Uterus (tissue), 4 donors: Measurements from ENCODE around the gene AOC2. TPM values are rescaled to one million over a fixed set of nuclear protein-coding genes. Genes with fewer than 3 reads are reported as not detected.

Experiments
- DNase-seq, 2 donors: peaks; one replicate each; pipeline ENCODE4 v3.0.0-alpha.2; 2019 to 2020
- H3K27ac ChIP-seq, 2 donors: fragments of 200-600 bp; sonication (generic); 1 replicate in 1 of 2; 2 replicates in 1 of 2; pipeline ENCODE4 v1.5.1; 2016 to 2018
- H3K27me3 ChIP-seq, 2 donors: fragments of 200-600 bp; sonication (generic); one replicate each; pipeline ENCODE4 v1.5.1; 2018 to 2019; ENCODE audit warnings: control low read depth in 1 of 2
- H3K36me3 ChIP-seq, 2 donors: fragments of 200-600 bp; sonication (generic); one replicate each; pipeline ENCODE4 v1.5.1; 2019; ENCODE audit warnings: control low read depth in 1 of 2
- H3K4me1 ChIP-seq, 2 donors: fragments of 200-600 bp; sonication (generic); one replicate each; pipeline ENCODE4 v1.5.1; 2018 to 2019; ENCODE audit warnings: control low read depth in 1 of 2
- H3K4me3 ChIP-seq, 2 donors: fragments of 200-600 bp; sonication (generic); 1 replicate in 1 of 2; 2 replicates in 1 of 2; pipeline ENCODE4 v1.5.1; 2018 to 2019; ENCODE audit warnings: mild to moderate bottlenecking in 1 of 2
- H3K9me3 ChIP-seq, 2 donors: fragments of 200-600 bp; sonication (generic); one replicate each; pipeline ENCODE4 v1.5.1; 2019; ENCODE audit warnings: control low read depth in 1 of 2
- POLR2A ChIP-seq, 2 donors: fragments of 450-650 bp; IDR thresholded peaks; one replicate each; pipeline ENCODE4 v1.6.1; 2016; ENCODE audit warnings: antibody characterized with exemption in 2 of 2, mild to moderate bottlenecking in 1 of 2, moderate library complexity in 1 of 2
- intact Hi-C: fragments of 100-400 bp; cut with DNase I; formaldehyde crosslinking; loops from one replicate; pipeline ENCODE4 v1.15.1; 2023; ENCODE audit warnings: low total_unique reads
- total RNA-seq, 4 donors: library from RNA; depleted of rRNA in 3 of 4; stranded (reverse); fragments of >200 nt in 3 of 4; gene quantifications; one replicate each; pipeline versions ENCODE4 v1.1.0 to v1.2.4, GENCODE V29; 2014 to 2023
- TF ChIP-seq, protein P1 (sequence below), 4 experiments: fragments of 200-600 bp in 2 of 4; fragments of 450-650 bp in 2 of 4; sonication (generic) in 2 of 4; IDR thresholded peaks; one replicate each; pipeline ENCODE4 v1.5.1; 2016 to 2019; ENCODE audit warnings: antibody characterized with exemption in 4 of 4, mild to moderate bottlenecking in 2 of 4, moderate library complexity in 1 of 4
- donor health status: DM: yes; HTN: yes; CAD: no.

AOC2 gene
- total RNA-seq, 4 donors from 2014 or later: 1.3 to 5.3 (median 3.0) TPM; not detected in 1

DNA sequence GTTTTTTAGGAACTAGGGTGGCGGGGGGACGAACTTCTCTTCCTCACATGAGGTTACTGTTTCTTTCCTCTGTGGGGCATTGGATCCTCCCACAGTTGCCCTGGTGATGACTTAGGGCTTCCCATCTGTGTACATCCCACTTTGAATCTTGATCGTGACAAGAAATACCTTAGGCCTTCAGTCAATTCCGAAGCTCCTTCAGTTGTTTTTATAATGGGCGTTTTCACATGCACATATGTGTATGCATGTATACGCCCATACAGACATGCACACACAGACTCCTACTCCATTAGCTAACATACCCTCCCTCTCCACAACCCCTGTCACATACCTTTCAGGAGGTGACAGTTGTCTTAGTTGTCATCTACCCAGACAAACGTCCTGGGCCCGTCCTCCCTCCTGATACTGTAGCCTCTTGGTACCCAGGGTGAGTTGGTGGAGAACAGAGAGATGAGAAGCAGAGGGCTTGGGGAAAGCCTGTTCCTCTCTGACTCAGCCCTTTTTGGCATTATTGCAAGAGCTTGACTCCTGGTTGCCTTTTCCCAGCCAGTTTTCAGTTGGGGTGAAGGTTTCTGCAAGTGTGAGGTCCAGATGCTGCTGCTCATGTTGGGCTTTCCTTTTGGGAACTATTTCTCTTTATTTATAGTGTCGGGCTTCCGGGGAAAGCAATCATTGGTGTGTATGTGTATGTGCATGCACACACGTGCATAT, 2.2 kb upstream of the AOC2 start:
- Histone ChIP-seq H3K27me3 (no peaks in the 10 kb centered on the region), H3K9me3 (no peaks in the 10 kb centered on the region), H3K36me3 (no peaks in the 10 kb centered on the region), H3K4me1 (no peaks in the 10 kb centered on the region), H3K4me3 (no peak overlapping the region), H3K27ac (no peak overlapping the region)
- TF ChIP-seq, protein P1, sequence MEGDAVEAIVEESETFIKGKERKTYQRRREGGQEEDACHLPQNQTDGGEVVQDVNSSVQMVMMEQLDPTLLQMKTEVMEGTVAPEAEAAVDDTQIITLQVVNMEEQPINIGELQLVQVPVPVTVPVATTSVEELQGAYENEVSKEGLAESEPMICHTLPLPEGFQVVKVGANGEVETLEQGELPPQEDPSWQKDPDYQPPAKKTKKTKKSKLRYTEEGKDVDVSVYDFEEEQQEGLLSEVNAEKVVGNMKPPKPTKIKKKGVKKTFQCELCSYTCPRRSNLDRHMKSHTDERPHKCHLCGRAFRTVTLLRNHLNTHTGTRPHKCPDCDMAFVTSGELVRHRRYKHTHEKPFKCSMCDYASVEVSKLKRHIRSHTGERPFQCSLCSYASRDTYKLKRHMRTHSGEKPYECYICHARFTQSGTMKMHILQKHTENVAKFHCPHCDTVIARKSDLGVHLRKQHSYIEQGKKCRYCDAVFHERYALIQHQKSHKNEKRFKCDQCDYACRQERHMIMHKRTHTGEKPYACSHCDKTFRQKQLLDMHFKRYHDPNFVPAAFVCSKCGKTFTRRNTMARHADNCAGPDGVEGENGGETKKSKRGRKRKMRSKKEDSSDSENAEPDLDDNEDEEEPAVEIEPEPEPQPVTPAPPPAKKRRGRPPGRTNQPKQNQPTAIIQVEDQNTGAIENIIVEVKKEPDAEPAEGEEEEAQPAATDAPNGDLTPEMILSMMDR (IDR thresholded peaks at IDR 0.05): no peak
- TF ChIP-seq POLR2A (IDR thresholded peaks at IDR 0.05): no peak
- intact Hi-C loops: loop anchor here (5.0 kb wide), 1 partner anchor 95 kb away; no protein-coding TSS in a partner anchor
- no peak for DNase-seq

GRCh38 chr17:42843358-42843934, 934 bp upstream of the AOC2 start:
- H3K27ac ChIP-seq: peak overlapping the region in 1 of 2 donors; percentile 31
- no peak overlapping the region for H3K4me3 ChIP-seq
- intact Hi-C loops: loop anchor here (5.0 kb wide), 1 partner anchor 94 kb away; no protein-coding TSS in a partner anchor
- TF ChIP-seq, protein P1 (IDR thresholded peaks at IDR 0.05): peak; percentile 77 to 97 (median 92)
- no peak for TF ChIP-seq POLR2A (IDR thresholded peaks at IDR 0.05)
- no peaks in the 10 kb centered on the region for H3K36me3 ChIP-seq
- no peaks in the 10 kb centered on the region for H3K27me3 ChIP-seq
- DNase-seq: no peak
- H3K9me3 ChIP-seq: no peaks in the 10 kb centered on the region
- no peaks in the 10 kb centered on the region for H3K4me1 ChIP-seq

DNA sequence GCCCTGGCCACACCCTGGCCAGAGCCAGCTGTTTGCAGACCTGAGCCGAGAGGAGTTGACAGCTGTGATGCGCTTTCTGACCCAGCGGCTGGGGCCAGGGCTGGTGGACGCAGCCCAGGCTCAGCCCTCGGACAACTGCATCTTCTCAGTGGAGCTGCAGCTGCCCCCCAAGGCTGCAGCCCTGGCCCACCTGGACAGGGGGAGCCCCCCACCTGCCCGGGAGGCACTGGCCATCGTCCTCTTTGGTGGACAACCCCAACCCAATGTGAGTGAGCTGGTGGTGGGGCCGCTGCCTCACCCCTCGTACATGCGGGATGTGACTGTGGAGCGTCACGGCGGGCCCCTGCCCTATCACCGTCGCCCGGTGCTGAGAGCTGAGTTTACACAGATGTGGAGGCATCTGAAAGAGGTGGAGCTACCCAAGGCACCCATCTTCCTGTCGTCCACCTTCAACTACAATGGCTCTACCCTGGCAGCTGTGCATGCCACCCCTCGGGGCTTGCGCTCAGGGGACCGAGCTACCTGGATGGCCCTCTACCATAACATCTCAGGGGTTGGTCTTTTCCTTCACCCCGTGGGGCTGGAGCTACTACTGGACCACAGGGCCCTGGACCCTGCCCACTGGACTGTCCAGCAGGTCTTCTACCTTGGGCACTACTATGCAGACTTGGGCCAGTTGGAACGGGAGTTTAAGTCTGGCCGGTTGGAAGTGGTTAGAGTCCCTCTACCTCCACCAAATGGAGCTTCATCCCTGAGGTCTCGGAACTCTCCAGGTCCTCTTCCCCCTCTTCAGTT, 578 bp downstream of the AOC2 start:
- Histone ChIP-seq H3K36me3 (no peaks in the 10 kb centered on the region), H3K4me1 (no peaks in the 10 kb centered on the region), H3K27me3 (no peaks in the 10 kb centered on the region)

GRCh38 chr17:42845556-42845917, 1.2 kb downstream of the AOC2 start:
- Histone ChIP-seq H3K4me1 (no peaks in the 10 kb centered on the region), H3K27ac (no peak overlapping the region), H3K36me3 (no peaks in the 10 kb centered on the region), H3K27me3 (no peaks in the 10 kb centered on the region), H3K9me3 (no peaks in the 10 kb centered on the region), H3K4me3 (no peak overlapping the region)
- TF ChIP-seq POLR2A (IDR thresholded peaks at IDR 0.05): no peak
- TF ChIP-seq, protein P1 (IDR thresholded peaks at IDR 0.05): no peak
- DNase-seq: no peak
- intact Hi-C loops: no loop called here

More for the DNA sequence above, 578 bp downstream of the AOC2 start:
- Histone ChIP-seq H3K4me3 (no peak overlapping the region), H3K27ac (no peak overlapping the region), H3K9me3 (no peaks in the 10 kb centered on the region)
- no peak for DNase-seq
- TF ChIP-seq, protein P1 (IDR thresholded peaks at IDR 0.05): no peak
- TF ChIP-seq POLR2A (IDR thresholded peaks at IDR 0.05): no peak
- intact Hi-C loops: loop anchor here (5.0 kb wide), 1 partner anchor 92 kb away; no protein-coding TSS in a partner anchor
